ENCODE measurements around the gene JMJD1C.

DNA sequence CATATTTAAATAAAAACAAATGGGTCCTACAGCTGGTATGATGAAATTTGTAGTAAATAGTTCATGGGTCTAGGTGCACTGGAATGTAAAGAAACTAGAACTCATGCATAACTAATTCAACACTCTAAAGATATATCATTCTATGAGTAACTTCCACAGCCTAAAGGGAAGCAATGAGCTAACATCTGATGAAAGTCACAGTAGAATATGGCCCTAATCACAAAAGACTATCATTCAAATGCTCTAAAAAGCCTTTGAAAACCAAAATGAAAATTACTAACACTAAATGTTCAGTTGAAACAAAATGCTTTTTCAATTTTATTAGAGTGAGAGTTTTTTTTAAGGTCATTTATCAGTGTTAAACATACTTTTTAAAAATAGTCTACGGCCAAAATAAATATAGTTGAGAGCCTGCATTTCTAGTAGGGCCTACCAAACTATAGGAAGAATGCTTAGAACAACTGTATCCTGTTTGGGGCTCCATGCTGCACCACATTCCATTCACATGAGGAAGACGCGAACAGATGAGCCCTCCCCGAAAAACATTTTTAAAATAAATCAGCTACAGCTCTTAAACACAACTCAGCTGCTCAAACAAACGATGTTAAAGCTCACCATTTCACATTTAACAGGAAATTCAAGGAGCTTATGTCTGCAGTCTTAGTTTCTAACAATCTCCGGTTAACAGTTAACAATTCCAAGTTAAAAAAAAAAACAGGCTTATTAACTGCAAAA, 198.2 kb downstream of the JMJD1C start:
- TF ChIP-seq, protein P1, sequence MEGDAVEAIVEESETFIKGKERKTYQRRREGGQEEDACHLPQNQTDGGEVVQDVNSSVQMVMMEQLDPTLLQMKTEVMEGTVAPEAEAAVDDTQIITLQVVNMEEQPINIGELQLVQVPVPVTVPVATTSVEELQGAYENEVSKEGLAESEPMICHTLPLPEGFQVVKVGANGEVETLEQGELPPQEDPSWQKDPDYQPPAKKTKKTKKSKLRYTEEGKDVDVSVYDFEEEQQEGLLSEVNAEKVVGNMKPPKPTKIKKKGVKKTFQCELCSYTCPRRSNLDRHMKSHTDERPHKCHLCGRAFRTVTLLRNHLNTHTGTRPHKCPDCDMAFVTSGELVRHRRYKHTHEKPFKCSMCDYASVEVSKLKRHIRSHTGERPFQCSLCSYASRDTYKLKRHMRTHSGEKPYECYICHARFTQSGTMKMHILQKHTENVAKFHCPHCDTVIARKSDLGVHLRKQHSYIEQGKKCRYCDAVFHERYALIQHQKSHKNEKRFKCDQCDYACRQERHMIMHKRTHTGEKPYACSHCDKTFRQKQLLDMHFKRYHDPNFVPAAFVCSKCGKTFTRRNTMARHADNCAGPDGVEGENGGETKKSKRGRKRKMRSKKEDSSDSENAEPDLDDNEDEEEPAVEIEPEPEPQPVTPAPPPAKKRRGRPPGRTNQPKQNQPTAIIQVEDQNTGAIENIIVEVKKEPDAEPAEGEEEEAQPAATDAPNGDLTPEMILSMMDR (IDR thresholded peaks at IDR 0.05; ENCODE audit: low read depth, low read length), result no peak
- TF ChIP-seq EZH2phosphoT487 (IDR thresholded peaks at IDR 0.05; ENCODE audit: low read depth), result no peak
